Panc1 (cell line): ENCODE results near the gene GGTA1. TPM values are rescaled to one million over a fixed set of nuclear protein-coding genes. Genes with fewer than 3 reads are reported as not detected.
"Not testable (repeated sequence)": the region's sequence is repeated elsewhere in the genome, so short reads cannot be mapped to it uniquely, and the experiment has no call there.

Source experiments
- ATAC-seq: fragments of 200-7000 bp; cut with Tn5 transposase; 2 replicates; pipeline ENCODE4 v1.9.1; 2020; ENCODE audit warnings: mild to moderate bottlenecking, moderate library complexity
- BruUV-seq: library from RNA; stranded (reverse); fragments of 400-500 nt; replicated peaks from 2 replicates; lab custom pipeline; 2021; lab: Mats Ljungman, UMichigan
- CTCF ChIA-PET: fragments of 300-600 bp; sonication (Branson Sonifier 250); formaldehyde crosslinking; loops from one replicate; lab custom pipeline; 2022; ENCODE audit warnings: antibody characterized with exemption; lab: Charles Lee
- POLR2A ChIA-PET: fragments of 300-600 bp; sonication (Branson Sonifier 250); formaldehyde crosslinking; loops from one replicate; lab custom pipeline; 2022; ENCODE audit warnings: antibody characterized with exemption; lab: Charles Lee
- DNase-seq: peaks from one replicate; pipeline ENCODE4 v3.0.0-alpha.2; 2010; ENCODE audit warnings: low read depth, low spot score
- H3K27ac ChIP-seq: 2 replicates; pipeline ENCODE4 v1.5.1; 2011; ENCODE audit warnings: mild to moderate bottlenecking, low read length, inconsistent platforms
- H3K27me3 ChIP-seq: fragments of 200-500 bp; sonication (Bioruptor generic); 2 replicates; pipeline ENCODE4 v1.6.0; 2014; ENCODE audit warnings: low read length, inconsistent platforms; ENCODE audit not compliant: control insufficient read depth, insufficient read depth
- H3K36me3 ChIP-seq: fragments of 200-500 bp; sonication (Bioruptor generic); 2 replicates; pipeline ENCODE4 v1.5.1; 2014; ENCODE audit warnings: inconsistent platforms, mild to moderate bottlenecking, low read length, moderate library complexity; ENCODE audit not compliant: control insufficient read depth, insufficient read depth
- H3K4me1 ChIP-seq: 2 replicates; pipeline ENCODE4 v1.5.1; 2011; ENCODE audit warnings: inconsistent platforms, mild to moderate bottlenecking, low read length, moderate library complexity; ENCODE audit not compliant: control insufficient read depth, insufficient read depth
- H3K4me3 ChIP-seq, 2 experiments: 2 replicates each; pipeline ENCODE4 v1.5.1; 2011 to 2012; ENCODE audit warnings: low read depth in 2 of 2, low read length in 2 of 2, mild to moderate bottlenecking in 2 of 2, inconsistent platforms in 1 of 2, moderate library complexity in 1 of 2
- H3K9me3 ChIP-seq: fragments of 200-500 bp; sonication (Bioruptor generic); 2 replicates; pipeline ENCODE4 v1.5.1; 2014; ENCODE audit warnings: low read depth, mild to moderate bottlenecking, inconsistent platforms, low read length, moderate library complexity; ENCODE audit not compliant: control insufficient read depth, insufficient read depth
- CTCF ChIP-seq: fragments of 450-650 bp; IDR thresholded peaks from 2 replicates; pipeline ENCODE4 v1.5.1; 2017; ENCODE audit warnings: mild to moderate bottlenecking
- POLR2AphosphoS5 ChIP-seq: IDR thresholded peaks from 2 replicates; pipeline ENCODE4 v1.6.1; 2012; ENCODE audit warnings: mild to moderate bottlenecking, low read depth, low read length, moderate library complexity
- SIN3A ChIP-seq: IDR thresholded peaks from 2 replicates; pipeline ENCODE4 v1.6.1; 2012; ENCODE audit warnings: low read depth, mild to moderate bottlenecking, low read length, moderate library complexity, borderline replicate concordance; ENCODE audit not compliant: insufficient read depth
- TCF7L2 ChIP-seq: IDR thresholded peaks from 2 replicates; pipeline ENCODE4 v1.6.1; 2011; ENCODE audit warnings: mild to moderate bottlenecking, low read depth, low read length, inconsistent platforms
- in situ Hi-C: cut with HindIII; loops from 2 replicates; pipeline ENCODE4 v1.10.0; 2016; ENCODE audit warnings: low sequenced_read_pairs, low pct_unique_long_range_greater_than_20kb
- intact Hi-C: fragments of 100-400 bp; cut with micrococcal nuclease; formaldehyde crosslinking; loops from one replicate; pipeline ENCODE4 v1.10.0; 2022; ENCODE audit not compliant: unreplicated experiment
- total RNA-seq: library from RNA; stranded (reverse); gene quantifications from one replicate; pipeline ENCODE4 v1.2.1, GENCODE V29; 2021; ENCODE audit not compliant: unreplicated experiment
- TF ChIP-seq, protein P1 (sequence below), 2 experiments: IDR thresholded peaks; 2 replicates each; pipeline ENCODE4 v1.6.1; 2011 to 2012; ENCODE audit warnings: low read depth in 2 of 2, control low read depth in 1 of 2, low read length in 1 of 2, mild to moderate bottlenecking in 1 of 2, moderate library complexity in 1 of 2; ENCODE audit not compliant: insufficient read depth in 1 of 2

Gene GGTA1
- total RNA-seq, 1 experiment from 2014 or later: not detected

- ATAC-seq, CTCF ChIA-PET, in situ Hi-C loops, H3K27me3 ChIP-seq, intact Hi-C loops, H3K27ac ChIP-seq, H3K36me3 ChIP-seq, H3K4me3 ChIP-seq, POLR2A ChIA-PET, H3K4me1 ChIP-seq, DNase-seq, BruUV-seq, H3K9me3 ChIP-seq: not testable (repeated sequence)
These were observed 13.5 kb upstream of the GGTA1 start for GRCh38 chr9:121513166-121513565.

GRCh38 chr9:121510766-121511550, 11.3 kb upstream of the GGTA1 start:
- Histone ChIP-seq H3K27ac (no peak overlapping the region), H3K4me1 (no peaks in the 10 kb centered on the region), H3K4me3 (no peak overlapping the region), H3K36me3 (no peaks in the 10 kb centered on the region), H3K27me3 (no peaks in the 10 kb centered on the region), H3K9me3 (no peaks in the 10 kb centered on the region)
- no peak for DNase-seq
- in situ Hi-C loops (no loop called here), intact Hi-C loops (no loop called here)
- ChIA-PET POLR2A (interaction anchor here (0.6 kb wide), 1 partner anchor 11 kb away, joined by 6 read pairs; no protein-coding TSS in a partner anchor), CTCF (no interaction called here)
- BruUV-seq: no TSS peak
- no peak for TF ChIP-seq CTCF
- no peak for TF ChIP-seq POLR2AphosphoS5
- no peak for TF ChIP-seq TCF7L2
- TF ChIP-seq, protein P1, sequence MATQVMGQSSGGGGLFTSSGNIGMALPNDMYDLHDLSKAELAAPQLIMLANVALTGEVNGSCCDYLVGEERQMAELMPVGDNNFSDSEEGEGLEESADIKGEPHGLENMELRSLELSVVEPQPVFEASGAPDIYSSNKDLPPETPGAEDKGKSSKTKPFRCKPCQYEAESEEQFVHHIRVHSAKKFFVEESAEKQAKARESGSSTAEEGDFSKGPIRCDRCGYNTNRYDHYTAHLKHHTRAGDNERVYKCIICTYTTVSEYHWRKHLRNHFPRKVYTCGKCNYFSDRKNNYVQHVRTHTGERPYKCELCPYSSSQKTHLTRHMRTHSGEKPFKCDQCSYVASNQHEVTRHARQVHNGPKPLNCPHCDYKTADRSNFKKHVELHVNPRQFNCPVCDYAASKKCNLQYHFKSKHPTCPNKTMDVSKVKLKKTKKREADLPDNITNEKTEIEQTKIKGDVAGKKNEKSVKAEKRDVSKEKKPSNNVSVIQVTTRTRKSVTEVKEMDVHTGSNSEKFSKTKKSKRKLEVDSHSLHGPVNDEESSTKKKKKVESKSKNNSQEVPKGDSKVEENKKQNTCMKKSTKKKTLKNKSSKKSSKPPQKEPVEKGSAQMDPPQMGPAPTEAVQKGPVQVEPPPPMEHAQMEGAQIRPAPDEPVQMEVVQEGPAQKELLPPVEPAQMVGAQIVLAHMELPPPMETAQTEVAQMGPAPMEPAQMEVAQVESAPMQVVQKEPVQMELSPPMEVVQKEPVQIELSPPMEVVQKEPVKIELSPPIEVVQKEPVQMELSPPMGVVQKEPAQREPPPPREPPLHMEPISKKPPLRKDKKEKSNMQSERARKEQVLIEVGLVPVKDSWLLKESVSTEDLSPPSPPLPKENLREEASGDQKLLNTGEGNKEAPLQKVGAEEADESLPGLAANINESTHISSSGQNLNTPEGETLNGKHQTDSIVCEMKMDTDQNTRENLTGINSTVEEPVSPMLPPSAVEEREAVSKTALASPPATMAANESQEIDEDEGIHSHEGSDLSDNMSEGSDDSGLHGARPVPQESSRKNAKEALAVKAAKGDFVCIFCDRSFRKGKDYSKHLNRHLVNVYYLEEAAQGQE (IDR thresholded peaks at IDR 0.05; ENCODE audit: insufficient read depth in 1 of 2, low read depth in 2 of 2, low read length in 1 of 2): no peak
- TF ChIP-seq SIN3A: no peak
- ATAC-seq: no peak

DNA sequence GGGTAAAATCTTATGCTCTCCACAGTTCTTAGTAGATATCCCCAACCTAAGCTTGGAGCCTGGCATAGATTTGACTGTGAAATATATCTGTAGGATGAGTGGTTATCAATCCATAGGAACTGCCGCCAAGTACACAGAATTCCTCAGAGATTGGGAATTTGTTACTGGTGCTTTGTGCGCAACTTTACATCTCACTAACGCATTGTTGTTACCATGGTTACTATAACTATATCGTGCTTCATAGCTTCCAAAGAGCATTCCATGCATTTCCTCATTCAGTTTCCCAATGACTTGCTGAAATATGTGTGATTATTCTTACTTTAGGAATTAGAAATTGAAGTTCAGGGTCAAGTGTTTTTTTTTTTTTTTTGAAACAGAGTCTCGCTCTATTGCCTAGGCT, 9.5 kb upstream of the GGTA1 start:
- Histone ChIP-seq H3K9me3 (no peaks in the 10 kb centered on the region), H3K4me1 (no peaks in the 10 kb centered on the region), H3K27me3 (no peaks in the 10 kb centered on the region), H3K4me3 (no peak overlapping the region), H3K36me3 (no peaks in the 10 kb centered on the region), H3K27ac (no peak overlapping the region)
- TF ChIP-seq, protein P1 (IDR thresholded peaks at IDR 0.05; ENCODE audit: insufficient read depth in 1 of 2, low read depth in 2 of 2, low read length in 1 of 2): no peak
- TF ChIP-seq SIN3A (no peak), TCF7L2 (no peak), CTCF (no peak), POLR2AphosphoS5 (no peak)
- intact Hi-C loops: no loop called here
- DNase-seq (no peak), ATAC-seq (no peak)
- ChIA-PET POLR2A (no interaction called here), CTCF (interaction anchor here (0.6 kb wide), 1 partner anchor 177 kb away, joined by 4 read pairs; no protein-coding TSS in a partner anchor)
- BruUV-seq: no TSS peak
- in situ Hi-C loops: no loop called here
